OCI-LY7 (cell line): Measurements from ENCODE around the gene NFATC2. TPM values are rescaled to one million over a fixed set of nuclear protein-coding genes. Genes with fewer than 3 reads are reported as not detected.

Experiments used
- BruUV-seq: library from RNA; stranded (reverse); fragments of 400-500 nt; replicated peaks from 2 replicates; lab custom pipeline; 2021; lab: Mats Ljungman, UMichigan
- CTCF ChIA-PET: fragments of 300-600 bp; sonication (Branson Sonifier 250); formaldehyde crosslinking; loops from one replicate; lab custom pipeline; 2022; ENCODE audit warnings: antibody characterized with exemption; ENCODE audit not compliant: unreplicated experiment; lab: Charles Lee
- POLR2A ChIA-PET: fragments of 300-600 bp; sonication (Branson Sonifier 250); formaldehyde crosslinking; loops from one replicate; lab custom pipeline; 2022; ENCODE audit warnings: antibody characterized with exemption; lab: Charles Lee
- DNase-seq: peaks from one replicate; pipeline ENCODE4 v3.0.0-alpha.2; 2015; ENCODE audit warnings: low spot score
- H2AFZ ChIP-seq: fragments of 200-600 bp; sonication (generic), shearing (Covaris generic); 2 replicates; pipeline ENCODE4 v1.6.1; 2014; ENCODE audit warnings: mild to moderate bottlenecking, antibody characterized with exemption, low read length, moderate library complexity
- H3K27ac ChIP-seq: fragments of 200-600 bp; sonication (generic); 2 replicates; pipeline ENCODE4 v1.5.1; 2014; ENCODE audit warnings: mixed run types, low read depth, mild to moderate bottlenecking, moderate library complexity, low read length, inconsistent platforms; ENCODE audit not compliant: poor library complexity, severe bottlenecking
- H3K36me3 ChIP-seq: fragments of 200-600 bp; sonication (generic); 2 replicates; pipeline ENCODE4 v1.6.1; 2014; ENCODE audit warnings: mild to moderate bottlenecking, antibody characterized with exemption, low read length, moderate library complexity, mixed read lengths; ENCODE audit not compliant: insufficient read depth
- H3K4me1 ChIP-seq: fragments of 200-600 bp; sonication (generic); 2 replicates; pipeline ENCODE4 v1.5.1; 2014; ENCODE audit warnings: mild to moderate bottlenecking, low read length; ENCODE audit not compliant: insufficient read depth, poor library complexity, severe bottlenecking
- H3K4me2 ChIP-seq: fragments of 200-600 bp; sonication (generic); 2 replicates; pipeline ENCODE4 v1.6.1; 2014; ENCODE audit warnings: mild to moderate bottlenecking, low read length
- H3K4me3 ChIP-seq: fragments of 200-600 bp; sonication (generic); 2 replicates; pipeline ENCODE4 v1.5.1; 2014; ENCODE audit warnings: mild to moderate bottlenecking, low read depth, low read length; ENCODE audit not compliant: poor library complexity, severe bottlenecking
- H3K79me2 ChIP-seq: fragments of 200-600 bp; sonication (generic); 2 replicates; pipeline ENCODE4 v1.6.1; 2016; ENCODE audit warnings: low read depth, mild to moderate bottlenecking, low read length, moderate library complexity, mixed read lengths; ENCODE audit not compliant: insufficient read depth
- H3K9me2 ChIP-seq: fragments of 200-600 bp; sonication (generic); 2 replicates; pipeline ENCODE4 v1.6.1; 2016; ENCODE audit warnings: mild to moderate bottlenecking, low read length, mixed read lengths; ENCODE audit not compliant: insufficient read depth
- H3K9me3 ChIP-seq: fragments of 200-600 bp; sonication (generic); 2 replicates; pipeline ENCODE4 v1.6.1; 2014; ENCODE audit warnings: mild to moderate bottlenecking, mixed run types, low read length, mixed read lengths
- H4K20me1 ChIP-seq: fragments of 200-600 bp; sonication (generic); 2 replicates; pipeline ENCODE4 v1.6.1; 2014; ENCODE audit warnings: mild to moderate bottlenecking, antibody characterized with exemption, low read length, moderate library complexity, mixed read lengths; ENCODE audit not compliant: insufficient read depth
- EZH2phosphoT487 ChIP-seq: fragments of 200-600 bp; sonication (generic); IDR thresholded peaks from 2 replicates; pipeline ENCODE4 v1.6.1; 2018; ENCODE audit warnings: low read depth, borderline replicate concordance, mild to moderate bottlenecking, mixed run types, antibody characterized with exemption, low read length, moderate library complexity, mixed read lengths
- intact Hi-C: fragments of 100-400 bp; cut with micrococcal nuclease; formaldehyde crosslinking; loops from one replicate; pipeline ENCODE4 v1.10.0; 2022; ENCODE audit not compliant: unreplicated experiment
- total RNA-seq, 2 experiments: library from RNA; depleted of rRNA in 1 of 2; stranded (reverse); fragments of >200 nt in 1 of 2; shearing (Covaris generic) in 1 of 2; gene quantifications; 2 replicates each; pipeline ENCODE4 v1.2.3, GENCODE V29; 2014 to 2022
- TF ChIP-seq, protein P1 (sequence below): fragments of 200-600 bp; sonication (generic); conservative IDR thresholded peaks from 2 replicates; pipeline ENCODE4 v1.5.1; 2014; ENCODE audit warnings: mild to moderate bottlenecking, antibody characterized with exemption, low read length, moderate library complexity, mixed read lengths

The NFATC2 gene
- total RNA-seq, 2 experiments from 2014 or later, result 12.5 to 43.8 TPM

- DNase-seq, result no peak
- no peaks in the 10 kb centered on the region for H3K9me2 ChIP-seq
- intact Hi-C loops, result loop anchor here (1.0 to 5.0 kb wide), 3 partner anchors 20 to 139 kb away; partner anchors contain the start of gene NFATC2
- CTCF ChIA-PET, result interaction anchor here (1.9 kb wide), 1 partner anchor 17 kb away, joined by 11 read pairs; no protein-coding TSS in a partner anchor
- POLR2A ChIA-PET, result interaction anchor here (0.7 to 3.2 kb wide), 11 partner anchors 8 to 122 kb away, joined by 3 to 25 read pairs (median 7); no protein-coding TSS in a partner anchor
- H3K79me2 ChIP-seq, result peaks cover 15% of the 10 kb centered on the region; the same call in 1 of the 2 replicates
- no peaks in the 10 kb centered on the region for H3K9me3 ChIP-seq
- no TSS peak for BruUV-seq
- H3K4me2 ChIP-seq, result peak overlapping the region; percentile 56
- H3K4me3 ChIP-seq, result no peak overlapping the region
- peaks cover 90% of the 10 kb centered on the region for H3K36me3 ChIP-seq
- no peak overlapping the region for H2AFZ ChIP-seq
- H3K4me1 ChIP-seq, result peaks cover 72% of the 10 kb centered on the region
- H4K20me1 ChIP-seq, result no peaks in the 10 kb centered on the region
- TF ChIP-seq EZH2phosphoT487, result no peak
- TF ChIP-seq, protein P1, sequence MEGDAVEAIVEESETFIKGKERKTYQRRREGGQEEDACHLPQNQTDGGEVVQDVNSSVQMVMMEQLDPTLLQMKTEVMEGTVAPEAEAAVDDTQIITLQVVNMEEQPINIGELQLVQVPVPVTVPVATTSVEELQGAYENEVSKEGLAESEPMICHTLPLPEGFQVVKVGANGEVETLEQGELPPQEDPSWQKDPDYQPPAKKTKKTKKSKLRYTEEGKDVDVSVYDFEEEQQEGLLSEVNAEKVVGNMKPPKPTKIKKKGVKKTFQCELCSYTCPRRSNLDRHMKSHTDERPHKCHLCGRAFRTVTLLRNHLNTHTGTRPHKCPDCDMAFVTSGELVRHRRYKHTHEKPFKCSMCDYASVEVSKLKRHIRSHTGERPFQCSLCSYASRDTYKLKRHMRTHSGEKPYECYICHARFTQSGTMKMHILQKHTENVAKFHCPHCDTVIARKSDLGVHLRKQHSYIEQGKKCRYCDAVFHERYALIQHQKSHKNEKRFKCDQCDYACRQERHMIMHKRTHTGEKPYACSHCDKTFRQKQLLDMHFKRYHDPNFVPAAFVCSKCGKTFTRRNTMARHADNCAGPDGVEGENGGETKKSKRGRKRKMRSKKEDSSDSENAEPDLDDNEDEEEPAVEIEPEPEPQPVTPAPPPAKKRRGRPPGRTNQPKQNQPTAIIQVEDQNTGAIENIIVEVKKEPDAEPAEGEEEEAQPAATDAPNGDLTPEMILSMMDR, result peak; percentile 62
- peak overlapping the region; percentile 89 for H3K27ac ChIP-seq
Observed at GRCh38 chr20:51403466-51404220, 138.9 kb downstream of the NFATC2 start.

GRCh38 chr20:51402201-51402600 lies 140.3 kb downstream of the NFATC2 start:
- no TSS peak for BruUV-seq
- Histone ChIP-seq H3K4me1 (peaks cover 73% of the 10 kb centered on the region), H3K4me3 (no peak overlapping the region), H2AFZ (no peak overlapping the region), H3K9me2 (no peaks in the 10 kb centered on the region), H3K79me2 (peaks cover 15% of the 10 kb centered on the region; the same call in 1 of the 2 replicates), H3K9me3 (no peaks in the 10 kb centered on the region), H4K20me1 (no peaks in the 10 kb centered on the region), H3K36me3 (peaks cover 92% of the 10 kb centered on the region), H3K27ac (peak overlapping the region; percentile 89), H3K4me2 (peak overlapping the region; percentile 65)
- intact Hi-C loops, result loop anchor here (5.0 kb wide), 1 partner anchor 140 kb away; the partner anchor contains the start of gene NFATC2
- peak; percentile 59 for DNase-seq
- POLR2A ChIA-PET, result interaction anchor here (0.6 to 4.5 kb wide), 5 partner anchors 10 to 1255 kb away, joined by 3 to 32 read pairs (median 5); no protein-coding TSS in a partner anchor
- TF ChIP-seq, protein P1, result no peak
- no peak for TF ChIP-seq EZH2phosphoT487
- CTCF ChIA-PET, result no interaction called here
